ENCODE results near the gene LRRC28. TPM values are rescaled to one million over a fixed set of nuclear protein-coding genes. Genes with fewer than 3 reads are reported as not detected.

The LRRC28 gene
- total RNA-seq, 2 donors from 2014 or later, result 27.2 to 28.4 TPM

DNA sequence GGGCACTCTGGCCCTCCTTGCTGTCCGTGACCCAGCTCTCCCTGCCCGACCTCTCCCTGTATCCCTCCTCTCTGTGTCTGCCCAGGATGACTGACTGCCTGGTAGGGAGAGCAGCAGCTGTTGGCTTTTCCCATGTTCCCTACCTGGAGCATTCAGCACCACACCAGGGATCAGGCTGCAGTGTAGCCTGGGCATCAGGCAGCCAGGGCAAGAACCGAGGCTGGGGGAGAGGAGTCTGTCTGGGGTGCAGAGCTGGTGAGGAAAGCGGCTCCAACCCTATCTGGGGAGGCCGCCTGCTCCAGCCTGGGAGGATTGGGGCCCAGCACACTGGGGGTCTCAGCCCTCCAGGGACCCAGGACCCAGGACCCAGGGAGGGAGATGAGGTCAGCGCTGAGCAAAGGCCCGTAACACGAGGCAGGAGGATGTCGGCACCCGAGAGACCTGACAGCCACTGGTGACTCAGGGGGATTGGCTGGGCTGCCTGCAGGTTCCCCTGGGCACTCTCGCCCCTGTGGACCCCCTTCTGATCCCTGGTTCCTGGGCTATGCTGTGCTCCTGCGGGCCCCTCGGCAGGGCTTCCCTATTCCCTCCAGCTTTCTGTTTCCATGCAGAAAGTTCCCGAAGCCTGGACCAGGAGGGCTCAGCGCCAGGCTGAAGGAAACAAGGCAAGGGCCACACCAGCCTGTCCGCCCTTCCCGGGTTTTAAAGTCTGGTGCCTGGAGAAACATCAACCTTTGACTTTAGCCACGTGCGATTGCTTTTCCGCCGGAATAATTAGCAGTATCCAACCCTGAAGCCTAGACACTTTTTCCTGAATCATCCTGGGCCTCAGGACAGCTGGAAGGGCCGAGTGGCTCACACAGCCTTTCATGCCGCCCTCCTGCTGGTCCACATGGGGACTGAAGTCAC lies 186.3 kb downstream of the LRRC28 start:
- Histone ChIP-seq H3K27me3 (no peaks in the 10 kb centered on the region), H3K36me3 (no peaks in the 10 kb centered on the region), H3K27ac (no peak overlapping the region), H3K9me3 (no peaks in the 10 kb centered on the region), H3K4me3 (no peak overlapping the region), H3K9ac (ENCODE audit: low read depth in 2 of 2, low read length in 2 of 2) (no peak overlapping the region), H3K4me1 (peaks cover 16% of the 10 kb centered on the region)
- DNase-seq, result peak; percentile 18
- TF ChIP-seq, protein P1, sequence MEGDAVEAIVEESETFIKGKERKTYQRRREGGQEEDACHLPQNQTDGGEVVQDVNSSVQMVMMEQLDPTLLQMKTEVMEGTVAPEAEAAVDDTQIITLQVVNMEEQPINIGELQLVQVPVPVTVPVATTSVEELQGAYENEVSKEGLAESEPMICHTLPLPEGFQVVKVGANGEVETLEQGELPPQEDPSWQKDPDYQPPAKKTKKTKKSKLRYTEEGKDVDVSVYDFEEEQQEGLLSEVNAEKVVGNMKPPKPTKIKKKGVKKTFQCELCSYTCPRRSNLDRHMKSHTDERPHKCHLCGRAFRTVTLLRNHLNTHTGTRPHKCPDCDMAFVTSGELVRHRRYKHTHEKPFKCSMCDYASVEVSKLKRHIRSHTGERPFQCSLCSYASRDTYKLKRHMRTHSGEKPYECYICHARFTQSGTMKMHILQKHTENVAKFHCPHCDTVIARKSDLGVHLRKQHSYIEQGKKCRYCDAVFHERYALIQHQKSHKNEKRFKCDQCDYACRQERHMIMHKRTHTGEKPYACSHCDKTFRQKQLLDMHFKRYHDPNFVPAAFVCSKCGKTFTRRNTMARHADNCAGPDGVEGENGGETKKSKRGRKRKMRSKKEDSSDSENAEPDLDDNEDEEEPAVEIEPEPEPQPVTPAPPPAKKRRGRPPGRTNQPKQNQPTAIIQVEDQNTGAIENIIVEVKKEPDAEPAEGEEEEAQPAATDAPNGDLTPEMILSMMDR (IDR thresholded peaks at IDR 0.05), result no peak
- intact Hi-C loops (cut with DNase I), result no loop called here

DNA sequence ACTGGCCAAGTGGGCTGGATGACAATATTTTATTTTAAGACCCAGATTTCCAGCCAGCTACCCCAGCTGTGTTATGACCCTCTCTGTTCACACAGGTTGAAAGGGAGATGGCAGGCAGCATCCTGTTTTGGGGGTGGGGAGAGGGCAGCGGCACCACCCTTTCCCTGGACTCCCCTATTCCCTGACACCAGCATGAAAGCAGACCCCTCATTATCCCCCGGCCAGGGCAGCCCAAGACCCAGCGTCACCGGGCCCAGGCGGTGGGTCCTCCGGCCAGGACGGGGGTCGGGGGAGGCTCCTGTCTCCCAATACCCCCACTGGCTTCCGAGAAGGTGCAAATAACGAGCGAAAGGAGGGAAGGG lies 186.9 kb downstream of the LRRC28 start:
- peaks cover 12% of the 10 kb centered on the region for H3K4me1 ChIP-seq
- H3K36me3 ChIP-seq, result no peaks in the 10 kb centered on the region
- intact Hi-C loops (cut with DNase I), result no loop called here
- TF ChIP-seq, protein P1 (IDR thresholded peaks at IDR 0.05), result no peak
- H3K9ac ChIP-seq (ENCODE audit: low read depth in 2 of 2, low read length in 2 of 2), result no peak overlapping the region
- no peak for DNase-seq
- H3K9me3 ChIP-seq, result no peaks in the 10 kb centered on the region
- no peak overlapping the region for H3K4me3 ChIP-seq
- H3K27me3 ChIP-seq, result no peaks in the 10 kb centered on the region
- no peak overlapping the region for H3K27ac ChIP-seq

DNA sequence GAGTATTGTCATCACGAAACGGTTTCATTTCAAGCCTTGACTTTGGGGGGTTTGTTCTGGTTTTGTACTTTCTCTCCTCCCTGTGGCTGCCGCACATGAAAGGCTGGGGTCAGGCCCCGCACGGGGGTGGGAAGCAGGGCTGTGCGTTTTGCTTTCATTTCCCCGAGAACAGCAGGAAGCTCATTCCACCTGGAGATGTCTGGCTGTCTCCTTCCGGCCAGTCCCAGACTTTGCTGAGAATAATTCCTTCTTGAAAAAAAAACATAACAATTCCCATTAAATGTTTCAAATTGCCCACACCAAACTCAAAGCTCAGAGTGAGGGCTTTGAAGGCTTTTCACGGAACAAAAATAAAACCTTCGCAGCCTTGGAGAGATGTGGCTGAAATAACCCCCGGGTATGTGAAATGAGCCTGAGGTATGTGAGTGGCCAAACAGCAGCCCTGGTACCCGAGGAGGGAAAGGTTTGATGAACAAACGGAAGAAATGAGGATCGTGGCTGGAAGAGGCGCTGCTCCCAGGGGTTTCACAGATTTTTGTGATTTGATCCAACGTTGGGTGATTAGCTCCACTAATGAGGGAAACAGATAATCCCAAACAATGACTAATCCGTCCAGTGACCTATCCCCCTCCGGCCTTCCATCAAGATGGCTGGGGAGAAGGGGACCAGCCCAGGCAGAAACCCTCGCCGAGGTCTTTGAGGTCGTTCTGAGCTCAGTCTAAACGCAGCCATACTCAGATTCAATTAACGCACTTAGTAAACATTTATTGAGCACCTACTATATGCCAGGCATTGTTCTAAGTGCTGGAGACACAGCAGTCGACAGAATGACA lies 187.6 kb downstream of the LRRC28 start:
- intact Hi-C loops (cut with DNase I), result no loop called here
- peaks cover 6% of the 10 kb centered on the region for H3K4me1 ChIP-seq

GRCh38 chr15:99439524-99439835 lies 188.2 kb downstream of the LRRC28 start:
- TF ChIP-seq, protein P1 (IDR thresholded peaks at IDR 0.05), result no peak
- intact Hi-C loops (cut with DNase I), result no loop called here
- Histone ChIP-seq H3K36me3 (no peaks in the 10 kb centered on the region), H3K9me3 (no peaks in the 10 kb centered on the region), H3K4me1 (peaks cover 4% of the 10 kb centered on the region), H3K9ac (ENCODE audit: low read depth in 2 of 2, low read length in 2 of 2) (no peak overlapping the region), H3K4me3 (no peak overlapping the region), H3K27me3 (no peaks in the 10 kb centered on the region), H3K27ac (no peak overlapping the region)
- peak; percentile 15 for DNase-seq

More for the DNA sequence above, 187.6 kb downstream of the LRRC28 start:
- Histone ChIP-seq H3K27me3 (no peaks in the 10 kb centered on the region), H3K36me3 (no peaks in the 10 kb centered on the region), H3K9me3 (no peaks in the 10 kb centered on the region), H3K4me3 (no peak overlapping the region), H3K27ac (no peak overlapping the region), H3K9ac (ENCODE audit: low read depth in 2 of 2, low read length in 2 of 2) (no peak overlapping the region)
- DNase-seq, result no peak
- TF ChIP-seq, protein P1 (IDR thresholded peaks at IDR 0.05), result no peak

- Histone ChIP-seq H3K4me3 (no peak overlapping the region), H3K9ac (ENCODE audit: low read depth in 2 of 2, low read length in 2 of 2) (no peak overlapping the region), H3K36me3 (no peaks in the 10 kb centered on the region), H3K27ac (no peak overlapping the region), H3K27me3 (no peaks in the 10 kb centered on the region), H3K9me3 (no peaks in the 10 kb centered on the region), H3K4me1 (peaks cover 4% of the 10 kb centered on the region)
- no peak for DNase-seq
- intact Hi-C loops (cut with DNase I), result no loop called here
- TF ChIP-seq, protein P1 (IDR thresholded peaks at IDR 0.05), result no peak
These were observed 188.7 kb downstream of the LRRC28 start for GRCh38 chr15:99440029-99440428.

Other genes with a start within 250 kb of the LRRC28 start
- gene PGPEP1L, start 243.7 kb upstream of the LRRC28 start, total RNA-seq, result not detected
- 100 to 1,000 TPM in 1 of 2 donors, 1 to 10 TPM in 1; 3.3 to 108 TPM for gene SYNM, start 146.4 kb upstream of the LRRC28 start, total RNA-seq
- gene TTC23, start 1.9 kb upstream of the LRRC28 start, total RNA-seq, result 10 to 100 TPM; 14.1 to 19.3 TPM

All from colonic mucosa (tissue), 4 donors.